Liver (tissue), 3 donors: ENCODE measurements around the gene TEP1.

Experiments
- EGR1 ChIP-seq, 2 donors: IDR thresholded peaks; 2 replicates each; pipeline ENCODE4 v1.6.1; 2016 to 2018; ENCODE audit warnings: antibody characterized with exemption in 2 of 2, low read depth in 2 of 2
- FOXA1 ChIP-seq: IDR thresholded peaks from 2 replicates; pipeline ENCODE4 v1.6.1; 2016; ENCODE audit warnings: antibody characterized with exemption
- GABPA ChIP-seq, 2 donors: IDR thresholded peaks in 1 of 2; conservative IDR thresholded peaks in 1 of 2; 2 replicates each; pipeline ENCODE4 v1.6.1; 2016; ENCODE audit warnings: antibody characterized with exemption in 2 of 2, mild to moderate bottlenecking in 1 of 2, moderate library complexity in 1 of 2
- JUND ChIP-seq, 2 donors: IDR thresholded peaks; 2 replicates each; pipeline ENCODE4 v1.6.1; 2016; ENCODE audit warnings: antibody characterized with exemption in 2 of 2
- RAD21 ChIP-seq, 2 donors: IDR thresholded peaks; 2 replicates each; pipeline ENCODE4 v1.6.1; 2016; ENCODE audit warnings: antibody characterized with exemption in 2 of 2, mild to moderate bottlenecking in 2 of 2
- RXRA ChIP-seq, 2 donors: IDR thresholded peaks; 2 replicates each; pipeline ENCODE4 v1.6.1; 2017 to 2018; ENCODE audit warnings: antibody characterized with exemption in 2 of 2, mild to moderate bottlenecking in 1 of 2
- SP1 ChIP-seq: IDR thresholded peaks from 2 replicates; pipeline ENCODE4 v1.6.1; 2018; ENCODE audit warnings: antibody characterized with exemption, mild to moderate bottlenecking
- TAF1 ChIP-seq: conservative IDR thresholded peaks from 2 replicates; pipeline ENCODE4 v1.6.1; 2016; ENCODE audit warnings: antibody characterized with exemption, mild to moderate bottlenecking
- YY1 ChIP-seq: IDR thresholded peaks from 2 replicates; pipeline ENCODE4 v1.6.1; 2016; ENCODE audit warnings: antibody characterized with exemption, mild to moderate bottlenecking
- TF ChIP-seq, protein P1 (sequence below): IDR thresholded peaks from 2 replicates; pipeline ENCODE4 v1.6.1; 2016; ENCODE audit warnings: antibody characterized with exemption, mild to moderate bottlenecking
- TF ChIP-seq, protein P2 (sequence below): fragments of 150-350 bp; IDR thresholded peaks from 2 replicates; pipeline ENCODE4 v1.5.1; 2017; ENCODE audit warnings: improper control_type of control experiment, low read depth, low read length; ENCODE audit not compliant: missing input control
- TF ChIP-seq, protein P3 (sequence below): IDR thresholded peaks from 2 replicates; pipeline ENCODE4 v1.6.1; 2016; ENCODE audit warnings: antibody characterized with exemption
- TF ChIP-seq, protein P4 (sequence below): IDR thresholded peaks from 2 replicates; pipeline ENCODE4 v1.6.1; 2016; ENCODE audit warnings: antibody characterized with exemption
- TF ChIP-seq, protein P5 (sequence below): IDR thresholded peaks from 2 replicates; pipeline ENCODE4 v1.6.1; 2016; ENCODE audit warnings: antibody characterized with exemption
- donor health status: healthy.
- donor health status: healthy.

DNA sequence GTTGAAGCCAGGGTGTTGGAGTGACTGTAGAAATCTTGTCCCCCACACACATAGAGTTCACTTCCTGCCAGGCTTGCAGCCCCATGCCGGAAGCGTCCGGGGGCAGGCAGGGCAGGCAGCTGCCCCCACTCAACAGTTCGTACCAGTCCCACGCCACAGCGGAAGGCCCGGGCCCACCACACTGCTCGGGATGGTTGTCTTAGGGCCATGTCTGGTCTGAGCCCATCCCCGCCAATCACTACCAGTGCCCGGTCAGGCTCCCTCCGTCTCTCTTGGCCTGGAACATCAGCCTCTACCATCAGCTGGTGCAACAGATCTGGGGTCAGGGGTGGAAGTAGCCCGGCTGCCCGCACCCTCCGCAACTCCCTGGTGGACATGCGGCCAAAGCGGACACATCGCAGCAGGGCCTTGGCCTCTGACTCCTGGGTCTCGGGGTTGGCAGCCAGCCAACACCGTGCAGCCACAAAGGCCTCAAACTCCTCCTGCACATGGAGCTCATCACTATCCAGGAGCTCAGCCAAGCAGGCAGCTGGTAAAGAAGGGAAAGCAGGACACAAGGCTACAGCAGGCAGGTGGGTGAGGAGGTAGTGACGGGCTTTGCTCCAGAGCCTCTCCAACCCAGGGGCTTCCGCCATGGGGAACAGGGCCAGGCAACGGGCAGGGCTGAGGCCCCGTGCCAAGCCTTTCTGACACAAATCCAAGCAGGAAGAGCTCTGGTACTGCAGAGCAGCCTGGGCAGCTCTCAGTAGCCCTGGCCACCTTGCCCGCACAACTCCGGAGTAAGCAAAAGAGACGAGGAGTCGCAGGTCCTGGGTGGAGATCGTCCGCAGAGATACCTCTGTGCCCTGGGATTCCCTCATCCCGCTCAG, 16.7 kb upstream of the TEP1 start:
- TF ChIP-seq, protein P1, sequence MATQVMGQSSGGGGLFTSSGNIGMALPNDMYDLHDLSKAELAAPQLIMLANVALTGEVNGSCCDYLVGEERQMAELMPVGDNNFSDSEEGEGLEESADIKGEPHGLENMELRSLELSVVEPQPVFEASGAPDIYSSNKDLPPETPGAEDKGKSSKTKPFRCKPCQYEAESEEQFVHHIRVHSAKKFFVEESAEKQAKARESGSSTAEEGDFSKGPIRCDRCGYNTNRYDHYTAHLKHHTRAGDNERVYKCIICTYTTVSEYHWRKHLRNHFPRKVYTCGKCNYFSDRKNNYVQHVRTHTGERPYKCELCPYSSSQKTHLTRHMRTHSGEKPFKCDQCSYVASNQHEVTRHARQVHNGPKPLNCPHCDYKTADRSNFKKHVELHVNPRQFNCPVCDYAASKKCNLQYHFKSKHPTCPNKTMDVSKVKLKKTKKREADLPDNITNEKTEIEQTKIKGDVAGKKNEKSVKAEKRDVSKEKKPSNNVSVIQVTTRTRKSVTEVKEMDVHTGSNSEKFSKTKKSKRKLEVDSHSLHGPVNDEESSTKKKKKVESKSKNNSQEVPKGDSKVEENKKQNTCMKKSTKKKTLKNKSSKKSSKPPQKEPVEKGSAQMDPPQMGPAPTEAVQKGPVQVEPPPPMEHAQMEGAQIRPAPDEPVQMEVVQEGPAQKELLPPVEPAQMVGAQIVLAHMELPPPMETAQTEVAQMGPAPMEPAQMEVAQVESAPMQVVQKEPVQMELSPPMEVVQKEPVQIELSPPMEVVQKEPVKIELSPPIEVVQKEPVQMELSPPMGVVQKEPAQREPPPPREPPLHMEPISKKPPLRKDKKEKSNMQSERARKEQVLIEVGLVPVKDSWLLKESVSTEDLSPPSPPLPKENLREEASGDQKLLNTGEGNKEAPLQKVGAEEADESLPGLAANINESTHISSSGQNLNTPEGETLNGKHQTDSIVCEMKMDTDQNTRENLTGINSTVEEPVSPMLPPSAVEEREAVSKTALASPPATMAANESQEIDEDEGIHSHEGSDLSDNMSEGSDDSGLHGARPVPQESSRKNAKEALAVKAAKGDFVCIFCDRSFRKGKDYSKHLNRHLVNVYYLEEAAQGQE: no peak
- TF ChIP-seq SP1 (no peak), YY1 (no peak), GABPA (IDR thresholded peaks at IDR 0.05 in 1 of 2, conservative IDR thresholded peaks at IDR 0.05 in 1 of 2) (no peak), TAF1 (no peak), EGR1 (IDR thresholded peaks at IDR 0.05; ENCODE audit: low read depth in 2 of 2) (no peak), RAD21 (IDR thresholded peaks at IDR 0.05) (no peak), JUND (IDR thresholded peaks at IDR 0.05) (no peak), RXRA (IDR thresholded peaks at IDR 0.05) (no peak), FOXA1 (no peak)
- TF ChIP-seq, protein P2, sequence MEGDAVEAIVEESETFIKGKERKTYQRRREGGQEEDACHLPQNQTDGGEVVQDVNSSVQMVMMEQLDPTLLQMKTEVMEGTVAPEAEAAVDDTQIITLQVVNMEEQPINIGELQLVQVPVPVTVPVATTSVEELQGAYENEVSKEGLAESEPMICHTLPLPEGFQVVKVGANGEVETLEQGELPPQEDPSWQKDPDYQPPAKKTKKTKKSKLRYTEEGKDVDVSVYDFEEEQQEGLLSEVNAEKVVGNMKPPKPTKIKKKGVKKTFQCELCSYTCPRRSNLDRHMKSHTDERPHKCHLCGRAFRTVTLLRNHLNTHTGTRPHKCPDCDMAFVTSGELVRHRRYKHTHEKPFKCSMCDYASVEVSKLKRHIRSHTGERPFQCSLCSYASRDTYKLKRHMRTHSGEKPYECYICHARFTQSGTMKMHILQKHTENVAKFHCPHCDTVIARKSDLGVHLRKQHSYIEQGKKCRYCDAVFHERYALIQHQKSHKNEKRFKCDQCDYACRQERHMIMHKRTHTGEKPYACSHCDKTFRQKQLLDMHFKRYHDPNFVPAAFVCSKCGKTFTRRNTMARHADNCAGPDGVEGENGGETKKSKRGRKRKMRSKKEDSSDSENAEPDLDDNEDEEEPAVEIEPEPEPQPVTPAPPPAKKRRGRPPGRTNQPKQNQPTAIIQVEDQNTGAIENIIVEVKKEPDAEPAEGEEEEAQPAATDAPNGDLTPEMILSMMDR: no peak
- TF ChIP-seq, protein P3, sequence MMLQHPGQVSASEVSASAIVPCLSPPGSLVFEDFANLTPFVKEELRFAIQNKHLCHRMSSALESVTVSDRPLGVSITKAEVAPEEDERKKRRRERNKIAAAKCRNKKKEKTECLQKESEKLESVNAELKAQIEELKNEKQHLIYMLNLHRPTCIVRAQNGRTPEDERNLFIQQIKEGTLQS: no peak
- TF ChIP-seq, protein P4, sequence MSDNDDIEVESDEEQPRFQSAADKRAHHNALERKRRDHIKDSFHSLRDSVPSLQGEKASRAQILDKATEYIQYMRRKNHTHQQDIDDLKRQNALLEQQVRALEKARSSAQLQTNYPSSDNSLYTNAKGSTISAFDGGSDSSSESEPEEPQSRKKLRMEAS: no peak
- TF ChIP-seq, protein P5, sequence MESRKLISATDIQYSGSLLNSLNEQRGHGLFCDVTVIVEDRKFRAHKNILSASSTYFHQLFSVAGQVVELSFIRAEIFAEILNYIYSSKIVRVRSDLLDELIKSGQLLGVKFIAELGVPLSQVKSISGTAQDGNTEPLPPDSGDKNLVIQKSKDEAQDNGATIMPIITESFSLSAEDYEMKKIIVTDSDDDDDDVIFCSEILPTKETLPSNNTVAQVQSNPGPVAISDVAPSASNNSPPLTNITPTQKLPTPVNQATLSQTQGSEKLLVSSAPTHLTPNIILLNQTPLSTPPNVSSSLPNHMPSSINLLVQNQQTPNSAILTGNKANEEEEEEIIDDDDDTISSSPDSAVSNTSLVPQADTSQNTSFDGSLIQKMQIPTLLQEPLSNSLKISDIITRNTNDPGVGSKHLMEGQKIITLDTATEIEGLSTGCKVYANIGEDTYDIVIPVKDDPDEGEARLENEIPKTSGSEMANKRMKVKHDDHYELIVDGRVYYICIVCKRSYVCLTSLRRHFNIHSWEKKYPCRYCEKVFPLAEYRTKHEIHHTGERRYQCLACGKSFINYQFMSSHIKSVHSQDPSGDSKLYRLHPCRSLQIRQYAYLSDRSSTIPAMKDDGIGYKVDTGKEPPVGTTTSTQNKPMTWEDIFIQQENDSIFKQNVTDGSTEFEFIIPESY: no peak
